HS-27A (cell line): ENCODE results near the gene TMOD2.

Source experiments
- DNase-seq: peaks from one replicate; pipeline ENCODE4 v3.0.0-alpha.2; 2012; ENCODE audit warnings: low read depth, missing footprints

The TMOD2 gene

DNA sequence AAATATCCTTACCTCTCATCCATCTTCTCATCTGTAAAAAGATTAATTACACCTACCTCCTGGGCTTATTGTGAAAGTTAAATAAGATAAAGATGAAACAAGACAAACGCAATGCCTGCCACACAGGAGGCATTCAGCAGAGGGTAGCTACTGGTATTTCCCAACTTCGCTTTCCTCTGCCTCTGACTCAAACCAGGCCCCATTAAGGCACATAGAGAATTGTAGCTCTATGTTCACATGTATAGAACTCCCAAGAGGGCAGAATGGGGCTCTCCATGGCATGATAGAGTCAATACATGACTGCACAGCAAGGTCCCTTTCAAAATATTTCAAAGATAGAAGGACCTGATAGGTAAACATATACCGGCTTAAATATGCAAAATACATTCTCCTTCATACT is 15.3 kb upstream of the TMOD2 start:
- no peak for DNase-seq

DNA sequence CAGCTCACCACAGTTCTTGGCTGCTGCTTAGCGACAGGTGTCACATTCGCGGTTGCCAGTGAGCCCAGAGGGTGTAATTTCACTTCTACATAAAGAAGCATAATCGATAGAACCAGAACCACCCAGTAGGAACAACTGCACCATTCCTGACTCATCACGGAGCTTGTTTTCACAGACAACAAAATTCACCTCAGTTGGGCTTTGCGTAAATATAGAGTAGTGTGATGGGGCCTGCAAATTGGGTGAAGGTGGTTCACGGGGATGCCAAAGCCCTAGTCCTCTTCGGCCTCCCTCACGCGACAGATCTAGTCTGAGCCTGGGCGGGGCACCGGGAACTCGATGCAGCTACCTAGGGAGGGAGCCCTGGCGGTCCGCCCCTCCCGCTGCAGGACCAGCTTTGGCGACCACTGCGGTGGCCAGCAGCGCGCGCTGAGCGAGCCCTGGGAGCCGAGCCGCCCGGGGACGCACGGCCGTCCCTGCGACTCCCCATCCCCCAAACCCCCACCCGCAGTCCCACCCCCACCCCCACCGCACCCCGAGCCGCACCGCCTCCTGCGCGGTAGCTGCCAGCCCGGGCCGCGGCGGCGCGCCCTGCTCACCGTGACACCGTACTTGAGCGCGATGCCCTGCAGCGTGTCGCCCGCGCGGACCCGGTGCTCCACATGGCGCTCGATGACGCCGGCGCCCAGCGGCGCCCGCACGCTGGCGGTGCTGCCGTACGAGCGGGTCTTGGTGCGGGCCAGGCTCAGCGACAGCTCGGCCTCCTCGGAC is 14.5 kb upstream of the TMOD2 start:
- no peak for DNase-seq

DNA sequence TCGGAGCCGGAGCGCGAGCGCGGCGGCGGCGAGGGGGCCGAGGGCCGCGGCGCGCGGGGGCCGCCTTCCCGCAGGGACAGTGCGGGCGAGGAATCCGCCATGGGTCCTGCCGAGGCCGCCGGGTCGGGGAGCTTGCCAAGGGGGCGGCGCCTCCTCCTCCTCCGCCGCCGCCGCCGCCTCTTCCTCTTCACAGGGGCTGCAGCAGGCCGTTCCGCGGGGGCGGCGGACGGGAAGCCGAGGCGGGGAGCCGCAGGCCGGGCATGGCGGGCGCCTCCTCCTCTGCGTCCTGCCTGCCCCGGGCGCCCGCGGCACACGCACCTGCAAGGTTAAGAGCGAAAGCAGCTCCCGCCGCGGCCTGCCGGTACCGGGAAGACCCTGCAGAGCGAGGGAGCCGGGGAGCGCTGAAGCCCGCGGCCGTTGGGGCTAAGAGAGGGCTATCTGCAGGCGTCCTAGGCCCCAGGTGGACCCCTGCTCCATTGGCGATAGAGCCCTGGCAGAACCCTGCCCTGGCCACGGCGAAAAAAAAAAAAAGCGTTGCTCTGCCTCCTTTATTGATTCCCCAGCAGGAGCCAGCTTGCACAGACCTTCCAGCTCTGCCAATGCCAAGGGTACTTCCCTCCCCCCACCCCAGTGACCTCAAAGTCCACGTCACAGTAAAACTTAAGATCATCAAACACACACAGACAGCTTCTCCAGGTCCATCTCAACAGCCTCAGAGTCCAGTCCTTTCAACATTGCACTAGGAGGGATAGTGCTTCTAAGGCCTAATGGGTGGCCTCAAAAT is 13.7 kb upstream of the TMOD2 start, which contains the start of gene LYSMD2:
Gene LYSMD2 (minus strand): TSS at position 134 of the 784 bp plus-strand sequence. CDS start 33 bp downstream, at position 101.
- DNase-seq = no peak

DNA sequence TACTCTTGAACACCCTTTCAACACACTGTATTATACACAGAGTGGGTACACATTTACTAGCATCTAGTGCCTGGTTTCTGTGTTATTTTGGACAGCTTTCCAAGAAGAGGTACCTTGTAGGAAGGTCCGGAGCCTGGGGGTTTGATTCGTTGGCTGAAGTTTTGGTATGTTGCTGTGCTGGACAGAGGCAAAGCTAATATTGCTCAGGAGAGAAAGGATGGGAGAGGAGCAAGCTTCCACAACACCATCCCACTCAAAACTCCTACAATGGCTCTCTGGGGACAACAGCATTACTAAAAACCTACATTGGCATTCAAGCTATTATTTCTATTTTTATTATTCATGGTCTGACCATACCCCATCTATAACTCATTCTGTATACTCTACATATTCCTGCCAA is 12.8 kb upstream of the TMOD2 start:
- DNase-seq = no peak

DNA sequence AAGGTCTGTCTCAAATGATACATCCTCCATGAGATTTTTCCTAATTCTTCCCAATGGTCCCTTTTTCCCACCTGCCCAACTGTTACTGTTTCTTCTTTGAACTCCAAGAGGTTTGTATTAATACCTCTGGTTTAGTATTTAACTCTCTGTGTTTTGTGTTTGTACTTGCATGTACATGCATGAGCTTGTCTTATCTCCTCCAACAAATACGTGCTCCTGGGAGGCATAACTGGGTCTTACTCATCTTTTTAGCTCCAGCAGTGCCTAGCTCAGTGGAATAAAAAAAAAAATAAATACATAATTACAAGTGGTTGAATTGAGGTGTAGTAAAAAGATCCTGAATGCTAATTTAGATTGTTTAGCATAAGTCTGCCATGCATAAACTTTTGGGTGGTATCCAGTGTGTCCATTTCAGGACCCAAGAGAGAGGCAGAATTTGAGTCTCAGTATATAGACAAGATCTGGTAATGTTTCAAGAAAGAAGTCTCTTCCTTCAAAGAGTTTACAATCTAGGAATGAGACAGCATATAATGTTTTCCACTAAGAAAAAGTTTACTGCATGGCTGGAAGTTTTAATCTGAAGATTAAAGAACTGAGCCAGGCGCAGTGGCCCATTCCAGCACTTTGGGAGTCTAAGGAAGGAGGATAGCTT is 12.2 kb upstream of the TMOD2 start:
- DNase-seq = no peak

DNA sequence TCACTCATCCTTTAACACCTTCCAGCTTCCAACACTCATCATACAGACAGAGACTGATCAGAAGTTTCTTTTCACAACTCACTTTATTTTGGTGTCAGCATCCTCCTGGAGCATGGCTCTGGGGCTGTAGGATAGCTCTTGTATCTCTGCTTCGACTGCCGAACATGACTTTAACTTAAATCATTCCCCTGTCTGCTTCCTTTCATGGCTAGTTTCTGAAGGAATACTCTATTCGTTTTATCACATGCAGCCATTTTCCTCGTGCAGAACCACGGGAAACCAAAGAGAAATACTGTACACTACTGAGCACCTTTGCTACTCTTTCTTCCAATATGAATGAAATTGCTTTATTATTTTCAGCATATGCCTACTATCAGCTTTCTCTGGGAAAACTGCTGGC is 2.1 kb upstream of the TMOD2 start:
- no peak for DNase-seq

DNA sequence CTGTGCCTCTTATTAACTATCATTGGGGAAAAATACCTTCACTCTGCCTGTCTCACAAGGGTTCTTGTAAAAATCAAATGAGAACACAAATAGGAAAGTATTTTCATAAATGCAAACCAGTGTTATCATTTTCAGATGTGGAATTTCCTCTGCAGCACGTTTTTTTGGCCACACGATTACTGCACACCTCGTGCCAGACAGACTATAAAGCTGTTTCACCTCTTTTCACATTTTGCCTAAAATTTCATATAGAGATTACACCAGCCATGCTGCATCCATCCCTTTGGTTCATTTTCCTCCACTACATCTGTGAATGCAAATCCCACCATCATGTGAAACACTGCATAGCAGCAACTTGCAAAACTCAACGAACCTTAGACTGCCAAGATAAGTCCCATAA is 1.2 kb upstream of the TMOD2 start:
- no peak for DNase-seq

DNA sequence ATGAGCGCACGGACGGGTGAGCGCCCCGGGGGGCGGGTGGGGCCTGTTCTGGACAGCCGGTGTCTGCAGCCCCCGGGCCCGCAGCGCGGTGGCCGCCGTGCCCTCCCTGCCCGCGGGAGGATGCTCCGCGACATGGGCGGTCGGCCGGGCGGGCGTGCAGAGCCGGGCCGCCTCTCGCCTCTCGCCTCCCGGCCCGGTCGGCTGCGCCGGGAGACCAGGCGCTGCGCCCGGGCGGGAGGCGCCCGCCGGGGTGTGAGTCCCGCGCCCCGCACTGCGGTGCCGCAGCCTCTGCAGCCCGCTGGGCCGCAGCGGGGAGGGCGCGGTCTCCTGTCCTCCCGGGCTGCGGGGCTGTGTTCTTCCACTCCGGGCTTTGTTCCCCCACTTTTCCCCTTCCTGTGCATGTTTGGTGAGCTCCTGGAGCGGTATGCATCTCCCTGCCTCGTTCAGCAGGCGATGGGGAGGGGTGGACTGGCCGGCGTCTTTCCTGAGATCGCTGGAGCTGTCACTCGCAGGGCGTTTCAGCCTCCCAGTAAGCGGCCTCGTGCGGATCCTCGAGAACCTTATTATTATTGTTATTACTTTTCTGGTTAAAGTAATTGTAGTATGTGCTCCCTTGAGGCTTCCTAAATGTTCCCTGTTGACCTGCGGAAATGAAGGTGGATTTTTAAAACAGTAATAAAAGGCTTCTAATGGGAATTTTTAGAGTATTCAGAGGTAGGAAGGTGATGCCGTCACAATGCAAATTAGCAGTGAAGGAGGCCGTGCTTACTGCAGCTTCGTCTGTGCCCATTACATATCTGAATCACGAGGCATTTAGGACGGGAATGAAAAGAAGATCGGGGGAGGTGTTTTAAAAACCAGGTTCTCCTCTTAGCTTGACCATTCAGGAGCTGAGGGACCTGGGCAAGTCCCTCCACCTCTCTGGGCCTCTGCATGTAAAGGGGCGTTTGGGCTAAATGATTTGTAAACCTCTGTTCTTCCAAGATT is 593 bp downstream of the TMOD2 start:
- no peak for DNase-seq

DNA sequence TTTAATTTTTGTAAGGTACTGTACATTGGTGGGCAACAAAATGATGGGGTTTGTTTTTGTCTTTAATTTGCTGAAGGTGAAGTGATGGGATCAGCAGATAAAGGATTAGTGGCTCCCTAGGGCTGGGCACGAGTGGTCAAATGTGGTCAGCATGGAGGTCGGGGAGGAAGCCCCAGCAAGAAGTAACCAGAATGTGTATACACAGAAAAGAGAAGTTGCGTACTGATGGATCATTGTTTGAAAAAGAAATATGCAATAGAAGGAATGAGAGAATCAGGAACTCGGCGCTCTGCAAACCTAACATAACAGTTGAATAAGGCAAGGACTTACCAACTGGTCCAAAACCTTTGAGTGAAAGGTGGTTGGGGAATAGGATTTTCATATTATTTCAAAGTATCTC is 1.5 kb downstream of the TMOD2 start:
- no peak for DNase-seq

DNA sequence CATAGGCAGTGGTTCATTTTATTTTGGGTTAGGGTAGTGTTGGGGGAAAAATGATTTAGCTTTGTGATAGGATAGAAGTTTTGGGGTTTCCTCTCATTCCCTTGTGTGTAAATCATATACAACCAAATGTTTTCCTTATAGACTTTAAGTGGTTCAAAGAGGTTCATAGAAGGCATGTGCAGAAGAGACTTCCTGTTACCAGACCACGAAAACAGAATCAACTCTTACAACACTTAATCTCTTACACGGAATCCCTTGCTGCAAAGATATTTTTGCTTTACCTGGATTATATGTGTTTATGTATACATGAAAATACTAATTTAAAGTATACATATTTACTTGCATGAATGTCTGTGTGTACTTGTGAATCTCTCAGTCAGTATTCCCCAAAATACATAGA is 2.9 kb downstream of the TMOD2 start:
- no peak for DNase-seq

DNA sequence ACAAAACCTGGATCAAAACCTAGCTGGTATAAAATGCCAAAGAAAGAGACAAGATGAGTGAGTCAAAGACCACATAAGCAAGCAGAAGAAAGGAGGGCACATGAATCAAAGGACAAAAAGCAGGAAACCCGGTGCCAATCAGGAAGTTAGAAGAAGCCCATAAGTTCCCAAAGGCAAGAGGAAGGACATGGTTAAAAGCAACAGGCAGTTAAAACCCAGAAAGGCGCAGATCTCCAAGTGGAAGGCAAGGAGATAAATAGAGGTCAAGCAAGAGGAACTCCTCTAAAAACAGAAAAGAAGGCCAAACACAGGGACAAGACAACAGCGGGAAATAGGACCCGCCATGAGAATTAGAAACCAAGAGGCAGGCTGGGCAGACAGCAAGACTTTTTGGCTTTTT is 4.4 kb downstream of the TMOD2 start:
- DNase-seq = no peak

DNA sequence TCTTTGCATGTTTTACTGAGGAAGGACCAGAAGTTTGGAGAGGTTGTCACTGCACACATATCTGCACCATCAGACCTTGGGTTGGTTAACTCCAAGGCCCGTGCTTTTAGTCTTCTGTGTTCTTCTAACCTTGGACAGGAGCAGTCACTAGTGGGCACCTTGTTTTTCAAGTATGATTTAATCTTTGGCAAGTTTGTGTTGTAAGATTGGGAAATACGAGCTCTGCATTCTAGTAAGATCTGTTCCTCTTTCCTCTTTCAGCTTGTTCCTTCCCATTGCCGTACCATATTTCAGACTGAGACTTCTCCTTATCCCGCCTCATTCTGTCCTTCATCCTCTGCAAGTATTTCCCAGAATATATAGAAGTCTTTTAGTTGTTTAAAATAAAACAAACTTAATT is 5.1 kb downstream of the TMOD2 start:
- DNase-seq = no peak

DNA sequence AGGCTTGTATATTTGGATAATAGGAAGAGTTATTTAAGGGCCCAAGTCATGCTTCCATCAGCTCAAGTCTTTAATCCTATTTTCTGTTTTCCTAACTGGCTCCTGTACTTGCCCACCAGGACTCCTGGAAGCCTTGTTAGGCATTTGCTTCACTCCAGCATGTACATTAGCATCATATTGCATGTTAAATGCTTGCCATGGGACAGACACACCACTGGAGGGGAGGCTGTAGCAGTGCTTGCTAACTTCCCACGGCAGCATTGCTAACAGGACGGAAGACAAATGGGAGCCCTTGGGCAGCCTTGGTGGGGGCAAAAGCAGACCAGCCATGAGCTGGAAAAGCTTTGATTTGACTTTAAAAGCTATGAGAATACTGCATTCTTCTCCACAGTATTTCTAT is 6.1 kb downstream of the TMOD2 start:
- no peak for DNase-seq

DNA sequence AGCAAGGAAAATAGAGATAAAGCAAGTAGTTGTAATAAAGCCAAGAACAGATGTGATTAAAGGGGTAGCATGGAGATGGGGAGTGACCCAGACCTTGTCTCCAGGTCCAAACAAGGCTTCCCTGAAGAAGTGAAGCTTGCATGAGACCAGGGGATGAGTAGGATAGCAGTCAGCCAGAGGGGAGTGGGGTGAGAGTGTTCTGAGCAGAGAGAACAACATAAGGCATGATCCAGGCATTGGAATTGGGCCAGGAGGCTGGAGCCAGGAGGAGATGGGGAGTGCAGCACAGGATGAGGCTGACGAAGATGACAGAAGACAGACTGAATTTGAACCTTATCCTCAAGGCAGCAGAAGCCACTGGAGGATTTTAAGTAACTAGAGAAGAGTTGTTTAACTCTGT is 7.2 kb downstream of the TMOD2 start:
- no peak for DNase-seq

DNA sequence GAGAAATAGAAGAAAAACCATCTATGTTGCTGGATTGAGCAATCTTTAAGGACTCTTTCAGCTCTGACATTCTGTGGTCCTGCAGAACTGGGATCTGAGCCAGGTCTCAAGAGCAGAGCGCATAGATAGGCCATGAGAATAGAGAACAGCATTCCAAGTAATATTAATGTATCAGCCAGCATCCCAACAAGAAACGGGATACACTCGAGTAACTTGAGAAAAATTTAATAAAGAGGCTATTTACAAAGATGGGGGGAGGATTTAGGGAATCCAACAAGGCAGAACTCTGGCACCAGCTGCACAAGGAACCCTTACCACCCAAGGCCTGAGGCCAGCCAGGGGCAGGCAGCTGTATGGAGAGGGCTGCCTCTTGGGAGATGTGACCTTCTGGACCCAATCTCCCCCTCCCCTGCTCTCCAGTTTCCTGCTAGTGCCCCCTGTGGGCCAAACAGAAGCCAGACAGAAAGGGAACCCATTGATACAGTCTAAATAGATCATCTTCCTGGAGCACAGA is 8.2 kb downstream of the TMOD2 start:
- peak; percentile 79 for DNase-seq

DNA sequence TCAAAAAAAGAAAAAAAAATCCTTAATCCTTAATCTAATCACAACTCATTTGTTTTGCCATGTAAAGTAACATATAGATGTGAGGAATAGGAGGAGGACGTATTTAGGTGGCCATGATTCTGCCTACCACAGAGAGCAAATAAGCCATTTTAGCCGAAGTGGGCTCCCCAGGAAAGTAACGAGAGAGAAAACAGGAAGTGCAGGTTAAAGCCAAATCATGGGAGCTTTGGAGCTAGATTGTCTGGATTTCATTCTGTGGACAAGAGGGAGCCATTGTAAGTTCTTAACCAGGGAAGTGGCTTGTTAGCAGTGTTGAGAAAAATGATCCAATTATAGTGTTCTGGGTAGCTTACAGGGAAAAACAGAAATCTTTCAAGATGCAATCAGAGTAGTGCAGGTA is 9.4 kb downstream of the TMOD2 start:
- DNase-seq = no peak

DNA sequence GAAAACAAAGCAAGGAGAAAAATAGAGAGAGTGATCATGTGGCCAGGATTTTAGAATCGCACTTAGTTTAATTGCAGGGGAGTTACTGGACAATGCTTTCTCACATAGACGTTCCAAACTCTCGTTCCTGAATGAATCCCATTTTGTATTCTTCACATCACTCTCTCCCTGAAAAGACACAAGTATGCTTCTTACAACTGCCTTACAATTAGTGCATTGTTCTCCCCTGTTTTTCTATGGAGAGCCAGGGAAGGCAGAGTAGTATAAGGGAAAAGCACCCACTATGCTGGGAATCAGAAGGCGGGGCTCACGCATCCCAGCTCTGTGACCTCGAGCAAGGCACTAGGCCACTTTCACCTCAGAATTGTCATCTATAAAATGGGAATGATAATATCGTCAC is 14.4 kb downstream of the TMOD2 start:
- DNase-seq = no peak

DNA sequence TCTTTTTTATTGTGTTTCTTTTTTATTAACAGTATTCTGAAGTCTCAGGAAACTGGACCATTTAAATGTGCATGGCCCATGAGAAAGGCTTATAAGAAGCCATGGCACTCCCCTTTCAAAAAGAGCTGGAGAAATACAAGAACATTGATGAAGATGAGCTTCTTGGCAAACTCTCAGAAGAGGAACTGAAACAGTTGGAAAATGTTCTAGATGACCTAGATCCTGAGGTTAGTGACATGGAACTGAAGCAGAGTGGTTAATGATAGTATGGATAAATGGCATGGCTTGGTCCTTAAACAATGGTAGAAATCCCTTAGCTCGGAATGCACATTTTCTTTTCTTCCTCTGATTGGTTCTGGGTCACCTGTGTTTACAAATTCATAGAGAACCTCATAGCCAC is 14.9 kb downstream of the TMOD2 start:
- DNase-seq = no peak

DNA sequence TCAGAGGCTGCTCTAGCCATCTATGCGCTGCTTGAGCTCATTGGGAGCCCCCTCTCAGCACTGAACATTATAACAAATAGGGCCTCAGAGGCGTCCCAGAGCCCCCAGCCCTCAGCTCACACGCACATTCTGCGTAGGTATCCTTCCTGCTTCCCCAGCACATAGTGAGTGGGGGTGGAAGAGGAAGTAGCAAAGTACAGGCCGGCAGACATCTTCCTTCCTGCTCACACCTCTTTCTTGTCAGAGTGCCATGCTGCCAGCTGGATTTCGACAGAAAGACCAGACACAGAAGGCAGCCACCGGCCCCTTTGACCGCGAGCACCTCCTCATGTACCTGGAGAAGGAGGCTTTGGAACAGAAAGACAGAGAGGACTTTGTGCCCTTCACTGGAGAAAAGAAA is 16.6 kb downstream of the TMOD2 start:
- no peak for DNase-seq

DNA sequence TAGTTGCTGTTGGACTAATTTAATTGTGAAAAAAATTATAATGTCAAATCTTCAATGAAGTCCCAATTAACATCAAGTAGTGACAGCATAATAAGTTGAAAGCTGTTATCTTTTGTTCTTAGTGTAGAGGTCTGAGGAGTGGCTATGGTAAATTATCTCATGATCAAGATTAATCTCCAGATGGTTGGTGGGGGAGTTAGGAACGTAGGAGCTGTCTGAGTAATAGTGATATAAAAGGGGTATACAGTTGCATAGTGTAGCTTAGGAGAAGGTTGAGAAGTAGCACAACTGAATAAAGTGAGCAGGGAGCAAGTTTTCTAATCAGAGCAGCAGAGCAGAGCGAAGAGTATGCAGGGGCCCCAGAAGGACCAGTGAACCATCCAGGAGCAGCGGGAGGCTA is 19.5 kb downstream of the TMOD2 start:
- DNase-seq = no peak

DNA sequence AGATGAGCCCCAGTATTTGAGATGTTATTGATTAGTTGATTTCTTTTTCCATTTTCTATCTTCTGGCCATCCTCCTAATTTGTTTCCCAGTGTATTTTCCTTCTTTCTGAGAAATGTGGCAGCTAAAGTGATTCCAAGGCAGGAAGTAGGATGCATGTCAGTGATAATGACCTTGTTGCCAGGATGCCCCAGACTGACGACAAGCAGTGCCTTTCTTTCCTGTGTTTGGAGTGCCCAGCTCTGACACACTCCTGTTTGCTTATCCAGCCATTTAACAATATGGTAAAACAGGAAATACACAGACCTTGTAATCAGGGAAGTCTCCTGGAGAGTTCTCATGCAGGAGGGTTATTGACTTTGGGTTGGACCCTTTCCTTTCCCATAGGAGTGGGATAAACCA is 20.4 kb downstream of the TMOD2 start:
- no peak for DNase-seq

DNA sequence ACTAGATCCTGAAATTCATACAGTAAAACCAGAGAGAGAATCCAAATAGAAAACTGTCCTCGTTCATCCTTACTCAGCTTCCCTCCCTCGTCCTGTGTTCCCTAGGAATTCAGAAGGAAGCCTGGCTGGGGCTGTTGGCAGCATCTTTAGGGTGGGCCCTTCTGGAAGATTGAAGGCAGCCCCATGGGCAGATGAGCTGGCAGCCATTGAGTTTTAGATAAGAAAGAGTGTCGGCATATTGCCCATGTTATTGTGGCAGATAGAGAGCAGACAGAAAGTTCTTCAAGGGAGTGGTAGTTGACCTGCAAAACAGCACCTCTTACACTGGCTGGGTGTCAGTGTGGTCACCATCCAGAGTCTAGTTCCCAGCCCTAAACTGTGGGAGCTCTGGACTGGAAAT is 23.5 kb downstream of the TMOD2 start:
- no peak for DNase-seq
